Body of pancreas (tissue), 4 donors: ENCODE measurements around the gene SUPV3L1.

Experiments used
- CTCF ChIP-seq, 7 experiments: fragments of 450-650 bp in 4 of 7; fragments of 200-600 bp in 3 of 7; sonication (generic) in 3 of 7; IDR thresholded peaks; one replicate each; pipeline ENCODE4 v1.5.1; 2016 to 2019; ENCODE audit warnings: antibody characterized with exemption in 7 of 7
- POLR2A ChIP-seq, 3 donors: fragments of 450-650 bp; IDR thresholded peaks; one replicate each; pipeline ENCODE4 v1.6.1; 2016; ENCODE audit warnings: antibody characterized with exemption in 3 of 3, mild to moderate bottlenecking in 2 of 3

GRCh38 chr10:69218831-69219230, 38.8 kb downstream of the SUPV3L1 start:
- TF ChIP-seq CTCF (IDR thresholded peaks at IDR 0.05) (no peak), POLR2A (IDR thresholded peaks at IDR 0.05) (no peak)
